Lower leg skin (tissue), 3 donors: ENCODE results near the gene OR4K5.

Experiments used
- POLR2A ChIP-seq, 2 donors: fragments of 450-650 bp; IDR thresholded peaks; one replicate each; pipeline ENCODE4 v1.6.1; 2016 to 2017; ENCODE audit warnings: antibody characterized with exemption in 2 of 2, mild to moderate bottlenecking in 1 of 2, moderate library complexity in 1 of 2
- TF ChIP-seq, protein P1 (sequence below), 3 donors: fragments of 450-650 bp; IDR thresholded peaks; one replicate each; pipeline ENCODE4 v1.5.1; 2016; ENCODE audit warnings: antibody characterized with exemption in 3 of 3, mild to moderate bottlenecking in 3 of 3, moderate library complexity in 2 of 3

DNA sequence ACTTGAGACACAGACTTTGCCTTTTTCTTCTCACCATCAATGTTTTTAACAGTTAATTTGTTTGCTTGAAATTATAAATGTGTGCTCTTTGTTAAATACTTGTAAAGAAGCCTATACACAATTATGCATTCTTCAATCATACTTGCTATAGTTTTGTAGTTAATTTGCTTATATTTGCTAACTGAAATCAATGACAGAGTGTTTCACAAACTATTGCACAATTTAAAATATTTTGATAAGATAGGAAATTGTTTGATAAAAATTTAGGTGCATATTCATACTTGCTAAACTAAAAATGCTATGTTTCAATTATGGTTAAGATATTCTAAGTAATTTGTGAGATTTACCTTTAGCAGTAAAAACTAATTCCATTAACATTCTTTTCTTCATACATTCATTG, 13.7 kb upstream of the OR4K5 start:
- TF ChIP-seq, protein P1, sequence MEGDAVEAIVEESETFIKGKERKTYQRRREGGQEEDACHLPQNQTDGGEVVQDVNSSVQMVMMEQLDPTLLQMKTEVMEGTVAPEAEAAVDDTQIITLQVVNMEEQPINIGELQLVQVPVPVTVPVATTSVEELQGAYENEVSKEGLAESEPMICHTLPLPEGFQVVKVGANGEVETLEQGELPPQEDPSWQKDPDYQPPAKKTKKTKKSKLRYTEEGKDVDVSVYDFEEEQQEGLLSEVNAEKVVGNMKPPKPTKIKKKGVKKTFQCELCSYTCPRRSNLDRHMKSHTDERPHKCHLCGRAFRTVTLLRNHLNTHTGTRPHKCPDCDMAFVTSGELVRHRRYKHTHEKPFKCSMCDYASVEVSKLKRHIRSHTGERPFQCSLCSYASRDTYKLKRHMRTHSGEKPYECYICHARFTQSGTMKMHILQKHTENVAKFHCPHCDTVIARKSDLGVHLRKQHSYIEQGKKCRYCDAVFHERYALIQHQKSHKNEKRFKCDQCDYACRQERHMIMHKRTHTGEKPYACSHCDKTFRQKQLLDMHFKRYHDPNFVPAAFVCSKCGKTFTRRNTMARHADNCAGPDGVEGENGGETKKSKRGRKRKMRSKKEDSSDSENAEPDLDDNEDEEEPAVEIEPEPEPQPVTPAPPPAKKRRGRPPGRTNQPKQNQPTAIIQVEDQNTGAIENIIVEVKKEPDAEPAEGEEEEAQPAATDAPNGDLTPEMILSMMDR (IDR thresholded peaks at IDR 0.05) = no peak
- no peak for TF ChIP-seq POLR2A (IDR thresholded peaks at IDR 0.05)
